ENCODE data around the gene COL13A1.

COL13A1 gene

DNA sequence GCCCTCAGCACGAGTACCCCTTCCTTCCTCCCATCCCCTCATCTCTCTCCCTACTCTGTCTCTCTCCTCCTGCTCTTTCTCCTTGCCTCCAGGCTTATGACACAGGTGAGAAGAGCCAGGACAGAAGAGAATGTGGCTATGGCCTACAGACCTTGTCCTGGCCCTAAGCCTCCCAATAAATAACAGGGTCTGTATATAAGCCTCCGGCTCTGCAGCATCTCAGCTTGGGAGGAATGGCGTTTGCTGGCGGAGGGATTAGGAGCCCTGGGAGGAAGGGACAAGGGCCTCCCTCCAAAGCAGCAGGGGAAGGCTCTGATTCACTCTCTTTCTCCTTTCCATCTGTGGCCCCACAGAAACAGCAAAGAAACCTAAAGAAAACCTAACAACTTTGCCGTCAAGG is 45.8 kb downstream of the COL13A1 start:
- DNase-seq (ENCODE audit: low spot score) = no peak

DNA sequence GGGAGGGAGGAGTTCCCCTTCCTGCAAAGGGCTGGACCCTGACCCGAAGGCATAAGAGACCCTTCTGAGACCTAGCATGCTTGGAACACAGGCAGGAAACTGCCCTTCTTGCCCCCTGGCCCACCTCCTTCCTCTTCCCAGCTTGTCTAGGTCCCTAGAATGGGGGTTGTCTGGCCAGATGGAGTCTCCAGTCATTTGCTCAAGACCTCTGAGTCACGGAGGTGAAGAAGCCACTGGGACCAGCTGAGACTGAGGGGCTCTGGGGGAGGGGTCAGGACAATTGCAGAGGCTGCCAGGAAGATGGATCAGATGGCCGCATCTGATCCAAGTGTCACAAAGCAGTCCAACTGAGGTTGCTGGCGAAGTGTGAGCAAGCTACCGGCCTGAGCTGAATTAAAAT is 46.2 kb downstream of the COL13A1 start:
- DNase-seq (ENCODE audit: low spot score) = peak; percentile 37

DNA sequence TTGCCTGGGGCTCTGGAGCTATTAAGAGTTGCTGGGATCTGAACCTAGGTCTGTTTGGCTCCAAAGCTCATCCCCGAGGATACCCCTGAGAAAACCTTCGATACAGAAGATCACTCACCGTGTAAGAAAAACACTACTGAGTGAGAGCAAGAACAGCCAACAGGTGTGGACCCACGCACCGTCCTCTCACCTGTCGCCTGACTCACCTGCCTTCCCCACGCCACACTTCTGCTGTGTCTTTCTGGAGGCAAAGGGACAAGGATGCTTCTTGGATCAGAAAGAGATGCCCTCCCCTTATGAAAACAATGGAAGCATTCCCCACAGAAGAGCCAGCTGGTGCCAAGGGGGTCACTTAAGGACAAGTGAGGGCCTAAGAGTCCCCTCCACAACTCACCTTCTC is 46.7 kb downstream of the COL13A1 start:
- DNase-seq (ENCODE audit: low spot score) = no peak

DNA sequence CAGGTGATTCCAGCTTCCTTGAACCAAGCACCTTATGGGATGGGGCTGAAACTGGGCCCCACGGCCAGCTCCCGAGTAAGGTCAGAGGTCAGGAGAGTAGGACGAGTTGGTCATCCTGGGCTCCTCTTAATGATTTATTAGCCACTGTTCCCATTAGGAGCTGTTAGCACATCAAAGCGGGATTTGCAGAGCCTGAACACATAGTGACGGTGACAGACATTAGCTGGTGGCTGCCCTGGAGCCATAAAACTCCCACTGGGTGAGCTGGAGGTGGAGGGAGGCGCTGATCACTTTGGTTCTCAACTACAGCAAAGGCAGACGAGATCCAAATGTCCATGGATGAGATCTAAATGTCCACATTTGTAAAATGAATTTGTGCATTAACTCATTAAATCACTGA is 48.1 kb downstream of the COL13A1 start:
- no peak for DNase-seq (ENCODE audit: low spot score)

DNA sequence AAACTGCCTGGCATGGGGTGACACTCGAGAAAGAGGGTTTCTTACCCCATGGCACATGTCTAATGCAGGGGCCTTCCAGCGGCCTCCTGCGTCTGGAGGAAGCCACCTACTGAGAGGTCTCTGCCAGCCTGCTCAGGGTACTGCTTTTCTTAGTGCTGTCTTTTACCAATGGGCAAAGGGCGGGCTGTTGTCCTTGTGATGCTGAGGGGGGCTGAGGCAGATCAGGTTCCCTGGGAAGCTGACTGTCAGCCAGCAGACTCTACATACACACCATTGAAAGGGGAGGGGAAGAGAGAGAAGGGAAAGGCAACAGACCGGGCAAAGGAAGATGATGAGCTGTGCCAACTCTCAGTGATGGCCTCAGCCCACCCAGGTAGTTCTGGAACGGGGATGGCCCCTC is 48.7 kb downstream of the COL13A1 start:
- DNase-seq (ENCODE audit: low spot score) = no peak

DNA sequence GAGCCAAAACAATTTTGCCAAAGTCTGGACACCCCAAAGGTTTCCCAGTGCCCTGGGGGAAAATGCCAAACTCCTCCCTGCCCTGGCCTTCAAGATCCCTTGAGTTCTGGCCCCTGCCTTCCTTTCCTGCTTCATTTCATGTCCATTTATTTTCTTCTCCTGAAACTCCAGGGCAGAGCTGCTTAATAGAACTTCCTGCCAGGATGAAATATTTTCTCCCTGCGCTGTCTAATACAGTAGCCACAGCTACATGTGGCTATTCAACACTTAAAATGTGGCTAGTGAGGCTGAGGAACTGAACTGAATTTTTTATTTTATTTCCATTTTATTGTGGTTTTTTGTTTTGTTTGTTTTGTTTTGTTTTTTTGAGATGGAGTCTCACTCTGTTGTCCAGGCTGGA is 49.6 kb downstream of the COL13A1 start:
- DNase-seq (ENCODE audit: low spot score) = peak; percentile 47

DNA sequence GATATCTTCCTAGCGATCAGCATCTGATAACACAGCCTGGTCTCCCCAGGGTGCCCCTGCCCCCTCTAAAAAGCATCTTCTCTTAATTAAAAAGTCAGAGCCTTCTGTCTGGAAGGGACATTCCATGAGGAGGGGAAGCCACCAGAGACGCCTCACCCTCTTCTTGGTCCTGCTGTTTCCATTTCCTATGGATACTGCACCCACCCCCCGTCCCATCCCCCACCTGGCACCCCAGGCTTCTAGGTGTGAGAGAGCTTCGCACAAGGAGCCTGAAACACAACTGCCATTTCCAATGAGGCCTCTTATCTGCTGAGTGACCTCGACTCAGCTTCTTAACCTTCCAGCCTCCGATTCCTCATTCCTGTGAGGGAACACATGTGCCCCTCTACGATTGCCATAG is 51.4 kb downstream of the COL13A1 start:
- DNase-seq (ENCODE audit: low spot score) = no peak

DNA sequence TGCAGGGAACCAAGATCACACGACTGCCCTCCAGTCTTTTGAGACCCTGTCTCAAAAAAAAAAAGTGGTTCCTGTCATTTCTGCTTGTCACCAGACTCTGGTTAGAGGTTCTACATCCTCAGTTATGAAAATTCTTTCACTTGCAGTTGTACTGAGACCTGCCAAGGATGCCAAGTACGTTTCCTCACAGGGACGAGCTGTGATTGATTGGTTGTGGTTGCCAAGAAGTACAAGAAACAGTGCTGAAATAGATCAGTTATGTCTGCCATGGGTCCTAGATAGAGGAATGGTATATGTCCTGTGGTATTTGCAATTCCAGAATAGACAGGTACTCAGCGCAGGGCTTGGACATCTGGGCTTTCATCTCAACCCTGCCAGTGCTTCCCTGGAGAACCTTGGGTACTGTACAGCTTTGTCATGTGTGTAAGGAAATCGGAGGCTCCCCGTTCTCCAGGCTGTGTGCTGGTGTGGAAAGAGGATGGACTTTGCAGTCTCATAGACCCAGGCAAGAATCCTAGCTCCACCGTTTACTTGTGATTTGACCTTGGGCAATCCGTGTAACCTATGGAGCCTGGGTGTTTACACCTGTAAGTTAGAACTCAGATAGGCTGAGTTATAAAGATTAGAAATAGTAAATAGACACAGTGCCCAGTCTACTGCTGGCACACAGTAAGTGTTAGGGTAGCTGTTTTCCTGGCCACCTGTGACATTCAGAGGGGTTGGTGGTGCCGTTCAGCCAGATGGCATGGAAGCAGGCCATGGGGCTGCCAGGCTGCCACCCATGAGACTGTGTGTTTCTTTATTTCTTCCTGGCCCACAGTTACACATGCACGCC is 53.0 kb downstream of the COL13A1 start:
- DNase-seq (ENCODE audit: low spot score) = no peak

DNA sequence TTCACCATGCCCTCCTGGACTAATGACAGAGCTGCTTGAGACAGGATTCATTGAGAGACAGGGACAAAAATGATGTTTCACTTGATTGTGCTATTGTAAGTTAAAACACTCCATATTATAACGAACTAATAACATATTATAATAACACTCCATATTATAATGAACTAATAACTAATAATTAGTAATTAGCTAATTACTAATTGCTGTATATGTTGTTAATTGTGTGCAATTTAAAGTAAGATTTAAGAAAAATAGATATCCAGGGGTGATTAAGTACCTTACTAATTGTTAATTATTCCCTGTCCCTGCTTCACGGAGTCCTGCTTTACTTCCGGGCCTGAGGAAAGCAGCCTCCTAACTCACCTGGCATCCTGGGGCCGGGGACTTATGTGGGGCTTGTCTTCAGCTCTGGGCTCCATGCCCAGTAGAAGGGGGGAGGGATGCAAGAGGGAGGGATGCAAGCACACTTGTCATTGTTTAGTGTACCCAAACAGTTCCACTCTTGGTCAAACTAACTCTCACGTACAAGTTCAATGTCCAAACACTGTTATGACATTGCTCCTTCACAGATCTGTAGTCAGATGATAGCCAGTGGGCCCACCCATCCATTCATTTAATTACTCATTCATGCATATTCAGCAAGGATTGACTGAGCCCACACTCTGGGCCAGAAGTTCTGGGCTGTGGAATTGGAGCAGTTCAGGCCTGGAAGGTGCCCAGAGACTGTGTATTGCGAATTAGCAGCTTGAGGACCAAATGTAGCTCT is 53.8 kb downstream of the COL13A1 start:
- no peak for DNase-seq (ENCODE audit: low spot score)

DNA sequence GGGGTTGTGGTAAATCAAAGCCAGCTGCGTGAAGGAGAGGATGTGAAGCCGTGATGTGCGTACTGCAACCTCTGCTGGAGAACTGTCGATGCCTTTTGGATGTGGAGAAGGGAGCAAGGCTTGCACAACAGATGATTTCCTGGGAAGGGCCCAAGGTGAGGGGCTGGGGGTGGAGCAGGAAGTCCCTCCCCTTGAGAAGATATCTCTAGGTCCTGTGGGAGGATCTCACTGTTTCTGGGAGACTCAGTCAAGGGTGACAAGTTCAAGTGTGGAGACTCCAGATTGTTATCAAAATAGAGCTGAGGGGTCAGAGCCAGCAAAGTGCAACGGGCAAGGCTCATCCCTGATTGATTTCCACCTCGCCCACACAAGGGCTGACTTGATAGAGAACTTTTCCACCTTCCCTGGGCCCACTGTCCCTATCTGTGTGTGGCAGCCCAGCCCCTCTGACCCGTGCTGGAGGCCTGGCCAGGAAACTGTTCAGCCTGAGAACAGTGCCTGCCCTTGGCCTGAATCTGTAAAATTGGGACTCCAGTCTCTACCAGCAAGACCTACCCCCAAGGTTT is 55.0 kb downstream of the COL13A1 start:
- no peak for DNase-seq (ENCODE audit: low spot score)

DNA sequence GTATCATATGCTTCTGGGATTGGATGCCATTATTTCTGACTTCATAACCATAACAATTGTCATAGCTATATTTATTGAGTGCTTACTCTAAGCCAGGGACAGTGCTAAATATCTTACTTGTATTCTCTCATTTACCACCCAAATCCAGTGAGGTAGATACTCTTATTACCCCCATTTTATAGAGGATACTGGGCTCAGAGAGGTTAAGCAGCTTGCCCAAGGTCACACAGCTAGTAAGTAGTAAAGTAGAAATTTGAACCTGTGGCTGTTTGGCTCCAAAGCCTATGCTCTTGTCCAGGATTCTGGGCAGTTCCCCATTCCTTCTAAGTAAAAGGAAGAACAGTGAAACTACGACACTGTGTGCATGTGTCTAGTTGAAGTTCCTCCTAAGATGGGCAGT is 56.5 kb downstream of the COL13A1 start:
- no peak for DNase-seq (ENCODE audit: low spot score)

DNA sequence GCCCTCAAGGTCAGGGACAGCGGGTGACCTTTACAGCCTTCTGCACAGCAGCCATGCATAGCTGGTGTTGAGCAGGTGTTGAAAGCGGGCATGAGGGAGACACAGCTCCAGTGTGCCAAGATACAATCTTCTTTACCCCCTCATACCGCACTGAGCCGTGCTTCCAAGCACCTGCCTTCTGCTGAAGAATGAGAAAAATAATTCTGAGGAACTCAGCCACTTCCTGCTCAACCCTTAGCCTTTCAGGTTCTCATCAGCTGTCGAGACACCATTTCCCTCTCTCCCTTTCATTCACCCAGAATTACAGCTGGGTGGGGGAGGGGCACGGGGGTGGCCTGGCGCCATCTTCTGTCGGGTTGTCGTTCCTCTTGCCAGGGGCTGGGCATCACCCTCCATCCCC is 58.6 kb downstream of the COL13A1 start:
- DNase-seq (ENCODE audit: low spot score) = no peak

DNA sequence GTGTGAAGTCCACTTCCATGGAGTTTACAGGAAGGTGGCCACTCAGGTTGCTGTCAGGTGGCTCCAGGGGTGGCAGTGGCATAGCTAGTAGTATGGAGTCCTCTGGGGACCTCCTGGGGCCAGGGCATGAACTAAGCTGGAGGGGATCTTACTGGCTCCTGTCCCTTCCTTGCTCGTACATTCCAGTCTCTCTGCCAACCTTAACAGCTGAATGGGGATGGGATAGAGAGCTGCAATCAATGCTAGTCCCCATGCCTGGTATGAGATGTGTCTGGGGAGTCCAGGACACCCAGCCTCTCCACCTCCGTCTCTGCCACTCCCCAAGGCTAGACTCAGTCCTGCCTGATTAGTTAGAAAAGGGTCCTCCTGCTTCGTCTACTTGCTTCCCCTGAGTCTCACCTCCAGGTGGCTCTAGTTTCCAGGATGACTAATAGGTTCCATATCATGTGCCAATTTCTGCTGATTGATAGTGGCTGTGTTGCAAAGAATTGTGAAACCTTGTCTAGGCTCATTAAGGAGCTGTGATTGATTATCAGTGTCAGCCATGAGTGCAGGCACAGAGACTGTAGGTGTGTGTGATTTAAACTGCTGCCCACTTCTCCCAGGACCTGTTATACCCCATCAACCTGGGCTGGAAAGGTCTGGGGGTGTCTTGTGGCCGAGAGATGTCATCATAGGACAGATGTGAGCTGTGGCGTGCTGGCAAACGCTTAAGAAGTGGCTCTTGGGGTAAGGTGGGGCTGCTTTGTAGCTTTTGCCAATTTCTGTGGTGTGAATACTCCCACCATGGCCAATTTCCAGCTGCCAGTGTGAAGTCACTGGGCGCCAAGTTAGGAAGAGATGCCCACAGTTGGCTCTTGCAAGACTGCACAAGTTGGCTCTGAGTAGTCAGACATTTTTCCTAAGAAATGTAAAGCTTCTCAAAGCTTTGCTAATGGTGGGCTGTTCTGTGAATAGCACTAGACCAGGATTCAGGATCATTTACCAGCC is 59.8 kb downstream of the COL13A1 start:
- peak; percentile 53 for DNase-seq (ENCODE audit: low spot score)

DNA sequence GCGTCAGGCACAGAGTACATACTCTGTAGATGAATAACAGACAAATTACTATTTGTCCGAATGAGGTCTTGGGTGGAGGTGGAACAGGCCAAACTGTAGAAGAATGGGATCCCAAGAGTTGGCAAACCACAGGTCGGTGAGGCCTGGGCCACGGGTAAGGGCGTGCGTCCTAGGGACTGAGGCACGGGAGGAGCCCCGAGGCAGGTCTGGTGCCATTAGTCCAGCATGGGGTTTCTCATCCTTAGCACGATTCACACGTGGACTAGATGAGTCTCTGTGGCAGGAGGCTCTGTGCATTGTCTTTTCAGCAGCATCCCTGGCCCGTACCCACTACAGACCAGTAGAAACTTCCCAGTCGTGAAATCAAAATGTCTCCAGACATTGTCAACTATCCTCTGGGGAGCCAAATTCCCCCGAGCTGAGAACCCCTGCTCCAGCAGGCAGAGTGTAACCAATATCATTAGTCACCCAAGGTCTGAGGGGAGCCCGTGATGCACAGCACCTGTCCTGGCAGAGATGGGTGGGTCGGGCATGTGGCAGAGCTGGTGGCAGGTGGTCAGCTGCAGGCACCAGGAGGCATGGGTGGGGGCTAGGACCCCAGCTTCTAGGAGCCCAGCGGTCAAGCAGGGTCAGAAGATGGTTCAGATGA is 61.3 kb downstream of the COL13A1 start:
- no peak for DNase-seq (ENCODE audit: low spot score)

DNA sequence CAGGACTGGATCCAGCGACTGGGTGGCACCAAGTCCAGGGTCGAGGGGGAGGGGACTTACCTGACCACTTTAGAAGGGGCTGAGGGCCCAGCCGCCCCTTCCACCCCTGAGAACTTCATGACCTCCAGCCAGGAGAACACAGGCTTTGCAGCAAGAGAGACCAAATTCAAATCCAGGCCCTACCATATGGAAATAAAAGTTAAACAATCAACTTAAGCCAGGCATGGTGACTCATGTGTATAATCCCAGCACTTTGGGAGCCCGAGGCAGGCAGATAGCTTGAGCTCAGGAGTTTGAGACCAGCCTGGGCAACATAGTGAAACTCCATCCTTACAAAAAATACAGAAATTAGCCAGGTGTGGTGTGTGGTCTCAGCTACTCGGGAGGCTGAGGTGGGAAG is 61.9 kb downstream of the COL13A1 start:
- DNase-seq (ENCODE audit: low spot score) = no peak

DNA sequence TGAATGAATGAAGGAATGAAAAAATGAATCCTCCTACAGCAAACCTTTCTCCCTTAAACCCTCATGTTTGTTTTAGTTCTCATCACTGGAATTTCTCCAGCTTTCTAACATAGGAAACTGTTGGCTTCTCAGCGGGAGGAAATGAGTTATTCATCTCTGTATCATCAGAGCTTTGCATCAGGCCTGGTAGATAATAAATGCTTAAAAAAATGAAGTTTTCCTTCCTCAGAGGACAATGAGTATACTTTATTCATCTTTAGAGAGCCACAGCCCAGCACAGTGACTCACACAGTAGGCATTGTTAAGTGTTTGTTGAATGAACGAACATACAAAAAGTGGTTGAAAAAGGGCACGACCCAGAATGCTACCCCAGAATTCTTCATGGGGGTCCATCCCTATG is 62.6 kb downstream of the COL13A1 start:
- DNase-seq (ENCODE audit: low spot score) = peak; percentile 63

DNA sequence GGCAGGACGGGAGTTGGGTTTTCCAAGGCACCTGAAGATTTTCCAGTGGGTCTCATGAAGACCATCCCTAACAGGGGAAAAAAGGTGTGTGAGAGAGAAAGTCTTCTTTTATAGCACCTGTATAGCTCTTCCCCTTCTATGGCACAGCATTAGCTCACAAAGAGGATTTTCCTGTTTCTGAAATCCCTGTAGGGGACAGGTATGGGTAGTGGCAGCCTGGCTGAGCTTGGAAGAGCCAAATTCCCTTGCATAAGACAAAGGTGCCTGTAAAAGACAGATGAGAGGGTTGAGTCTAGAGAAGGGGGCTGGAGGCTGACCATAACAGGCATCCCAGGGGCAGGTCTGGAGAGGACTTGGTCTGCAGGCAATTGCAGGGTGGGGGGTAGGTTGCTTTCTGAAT is 63.7 kb downstream of the COL13A1 start:
- no peak for DNase-seq (ENCODE audit: low spot score)

DNA sequence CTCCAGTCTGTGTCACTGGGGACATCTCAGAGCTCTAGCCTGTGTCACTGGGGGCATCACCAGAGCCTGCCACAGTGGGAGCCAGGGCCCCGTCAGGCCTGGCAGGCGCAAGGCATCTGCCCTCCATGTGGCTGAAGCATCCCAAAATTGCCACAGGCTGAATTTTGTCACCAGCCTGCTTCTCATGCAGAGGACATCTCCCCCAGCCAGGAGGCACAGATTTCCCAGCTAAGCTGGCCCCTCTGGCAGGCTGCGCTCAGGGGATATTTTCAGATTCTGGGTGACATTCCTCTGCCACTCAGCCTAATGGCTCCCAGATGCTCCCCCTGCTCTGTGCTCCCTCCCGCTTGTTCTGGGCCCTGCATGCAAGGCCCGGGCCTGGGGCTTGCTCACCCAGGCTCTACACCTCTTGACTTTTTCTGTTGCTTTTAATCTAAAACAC is 64.6 kb downstream of the COL13A1 start:
- peak; percentile 33 for DNase-seq (ENCODE audit: low spot score)

DNA sequence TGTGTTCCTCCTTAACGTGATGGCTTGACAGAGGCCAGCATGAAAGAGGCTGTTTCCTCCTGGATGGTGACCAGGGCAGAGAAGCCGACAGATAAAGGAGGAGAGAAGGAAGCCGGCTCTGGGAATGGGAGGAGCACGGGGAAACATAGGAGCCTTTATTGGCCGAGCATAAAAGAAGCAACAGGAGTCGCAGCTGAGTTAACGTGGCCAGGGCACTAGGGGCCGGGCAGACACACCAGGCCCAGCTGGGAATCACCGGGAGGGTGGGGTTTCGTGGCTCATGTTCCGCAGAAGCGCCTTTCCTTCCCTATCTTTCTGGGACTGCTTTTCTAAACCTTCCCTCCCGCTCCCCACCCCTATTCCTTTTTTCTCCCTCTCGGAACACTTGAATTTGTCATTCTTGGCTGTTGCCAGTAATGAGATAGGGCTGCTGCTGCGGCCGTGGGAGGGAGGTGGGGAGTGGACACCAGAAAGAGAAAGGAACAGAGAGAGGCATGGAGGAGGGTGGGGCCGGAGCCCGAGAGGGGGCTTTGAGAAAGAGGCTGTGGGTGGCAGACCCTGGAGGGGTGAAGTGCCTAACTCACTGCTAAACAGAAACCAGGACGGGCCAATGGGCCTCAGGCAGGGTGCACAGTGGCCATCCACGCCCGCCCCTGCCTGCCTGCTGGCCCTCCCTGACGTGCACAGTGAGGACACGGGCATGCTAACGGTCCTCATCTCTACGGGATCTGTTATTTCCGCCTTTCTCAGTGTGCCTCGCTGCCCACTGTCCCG is 65.2 kb downstream of the COL13A1 start:
- DNase-seq (ENCODE audit: low spot score) = peak; percentile 76

DNA sequence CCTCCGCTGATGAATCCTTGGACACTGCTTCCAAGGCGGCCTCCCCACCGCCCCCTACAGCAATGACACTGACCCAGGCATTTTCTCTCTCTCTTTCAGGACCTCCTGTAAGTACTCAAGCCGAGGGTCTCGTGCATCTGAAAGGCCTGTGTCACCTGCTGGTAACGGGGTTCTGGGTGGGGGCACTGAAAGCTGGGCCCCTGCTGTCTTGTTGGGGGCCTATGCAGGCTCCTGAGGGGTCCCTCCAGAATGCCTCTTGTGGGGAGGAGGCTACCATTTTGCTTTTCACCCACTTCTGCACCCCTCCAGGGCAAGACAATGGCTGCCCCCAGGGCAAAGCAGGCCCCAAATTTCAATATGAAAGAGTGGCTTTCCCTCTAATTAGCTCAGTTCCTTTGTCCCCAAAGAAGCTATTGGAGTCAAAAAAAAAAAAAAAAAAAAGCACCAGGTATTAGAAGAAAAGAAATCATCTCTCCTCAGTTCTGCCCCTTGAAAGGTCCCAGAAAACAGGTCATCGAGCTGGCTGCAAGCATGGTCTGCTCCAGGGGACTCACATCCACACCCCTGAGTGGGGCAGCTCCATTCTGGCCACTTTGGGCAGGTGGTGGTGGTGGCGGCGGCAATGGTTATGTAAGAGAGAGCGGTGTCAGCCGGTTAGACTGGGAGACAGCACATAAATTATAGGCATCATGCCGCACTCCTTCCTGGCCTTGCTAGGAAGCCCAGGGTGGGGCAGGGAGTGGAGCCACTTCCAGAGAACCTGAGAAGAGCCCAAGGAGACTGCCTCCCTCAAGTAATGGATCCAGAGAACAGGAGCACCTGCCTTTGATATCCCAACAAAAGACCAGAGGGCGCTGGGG is 66.2 kb downstream of the COL13A1 start:
- no peak for DNase-seq (ENCODE audit: low spot score)

All from AG20443 (cell line).